Gastroesophageal sphincter (tissue), 3 donors: Measurements from ENCODE around the gene FAM228A.

Experiments
- CTCF ChIP-seq, 4 experiments: fragments of 200-600 bp in 2 of 4; fragments of 450-650 bp in 2 of 4; sonication (generic) in 1 of 4; IDR thresholded peaks; one replicate each; pipeline ENCODE4 v1.5.1; 2017 to 2019; ENCODE audit warnings: antibody characterized with exemption in 4 of 4, mild to moderate bottlenecking in 2 of 4, moderate library complexity in 2 of 4
- POLR2A ChIP-seq, 2 donors: fragments of 450-650 bp; IDR thresholded peaks; one replicate each; pipeline ENCODE4 v1.6.1; 2017; ENCODE audit warnings: antibody characterized with exemption in 2 of 2, mild to moderate bottlenecking in 2 of 2, moderate library complexity in 1 of 2

- TF ChIP-seq CTCF (IDR thresholded peaks at IDR 0.05), result no peak
- TF ChIP-seq POLR2A (IDR thresholded peaks at IDR 0.05), result no peak
These were observed 28.4 kb downstream of the FAM228A start for GRCh38 chr2:24203029-24203786.
